Neural cell (in vitro differentiated cells): ENCODE measurements around the gene IL2.

Experiments
- POLR2AphosphoS5 ChIP-seq: IDR thresholded peaks from 2 replicates; pipeline ENCODE4 v1.6.1; 2012
- RAD21 ChIP-seq: fragments of 450-650 bp; conservative IDR thresholded peaks from 2 replicates; pipeline ENCODE4 v1.6.1; 2014; ENCODE audit warnings: antibody characterized with exemption, mild to moderate bottlenecking, moderate library complexity
- SMC3 ChIP-seq: fragments of 450-650 bp; conservative IDR thresholded peaks from 2 replicates; pipeline ENCODE4 v1.6.1; 2014; ENCODE audit warnings: antibody characterized with exemption, mild to moderate bottlenecking, moderate library complexity; ENCODE audit not compliant: poor library complexity
- TAF1 ChIP-seq: IDR thresholded peaks from 2 replicates; pipeline ENCODE4 v1.6.1; 2012; ENCODE audit warnings: low read depth
- TF ChIP-seq, protein P1 (sequence below): fragments of 450-650 bp; IDR thresholded peaks from 2 replicates; pipeline ENCODE4 v1.5.1; 2014; ENCODE audit warnings: antibody characterized with exemption, mild to moderate bottlenecking, moderate library complexity; ENCODE audit not compliant: poor library complexity, severe bottlenecking

DNA sequence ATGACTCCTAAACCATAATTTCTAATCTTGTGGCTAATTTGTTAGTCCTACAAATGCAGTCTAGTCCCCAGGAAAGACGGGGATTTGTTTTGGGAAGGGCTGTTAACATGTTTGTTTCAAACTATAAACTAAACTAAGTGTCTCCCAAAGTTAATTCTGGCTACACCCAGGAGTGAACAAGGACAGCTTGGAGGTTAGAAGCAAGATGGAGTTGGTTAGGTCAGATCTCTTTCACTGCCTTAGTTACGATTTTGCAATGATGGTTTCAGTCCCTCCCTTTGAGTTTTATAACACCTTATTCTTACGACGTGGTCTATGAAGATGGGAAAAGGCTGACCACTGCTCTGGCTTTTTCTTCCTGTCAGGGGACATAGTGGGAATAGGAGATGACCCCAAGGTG is 27.0 kb upstream of the IL2 start:
- no peak for TF ChIP-seq SMC3
- TF ChIP-seq, protein P1, sequence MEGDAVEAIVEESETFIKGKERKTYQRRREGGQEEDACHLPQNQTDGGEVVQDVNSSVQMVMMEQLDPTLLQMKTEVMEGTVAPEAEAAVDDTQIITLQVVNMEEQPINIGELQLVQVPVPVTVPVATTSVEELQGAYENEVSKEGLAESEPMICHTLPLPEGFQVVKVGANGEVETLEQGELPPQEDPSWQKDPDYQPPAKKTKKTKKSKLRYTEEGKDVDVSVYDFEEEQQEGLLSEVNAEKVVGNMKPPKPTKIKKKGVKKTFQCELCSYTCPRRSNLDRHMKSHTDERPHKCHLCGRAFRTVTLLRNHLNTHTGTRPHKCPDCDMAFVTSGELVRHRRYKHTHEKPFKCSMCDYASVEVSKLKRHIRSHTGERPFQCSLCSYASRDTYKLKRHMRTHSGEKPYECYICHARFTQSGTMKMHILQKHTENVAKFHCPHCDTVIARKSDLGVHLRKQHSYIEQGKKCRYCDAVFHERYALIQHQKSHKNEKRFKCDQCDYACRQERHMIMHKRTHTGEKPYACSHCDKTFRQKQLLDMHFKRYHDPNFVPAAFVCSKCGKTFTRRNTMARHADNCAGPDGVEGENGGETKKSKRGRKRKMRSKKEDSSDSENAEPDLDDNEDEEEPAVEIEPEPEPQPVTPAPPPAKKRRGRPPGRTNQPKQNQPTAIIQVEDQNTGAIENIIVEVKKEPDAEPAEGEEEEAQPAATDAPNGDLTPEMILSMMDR = no peak
- TF ChIP-seq POLR2AphosphoS5 = no peak
- TF ChIP-seq TAF1 = no peak
- TF ChIP-seq RAD21 = no peak
